Fibroblast of lung (primary cell): ENCODE data around the gene ZC3H12D.

Experiments used
- CTCF ChIP-seq, 2 donors: IDR thresholded peaks in 1 of 2; conservative IDR thresholded peaks in 1 of 2; 1 replicate in 1 of 2; 2 replicates in 1 of 2; pipeline ENCODE4 v1.5.1; 2011 to 2012; ENCODE audit warnings: low read length in 2 of 2, control low read depth in 1 of 2, inconsistent platforms in 1 of 2, low read depth in 1 of 2, mild to moderate bottlenecking in 1 of 2
- EZH2 ChIP-seq: IDR thresholded peaks from 2 replicates; pipeline ENCODE4 v1.5.1; 2012; ENCODE audit warnings: low read length, control low read depth, mild to moderate bottlenecking; ENCODE audit errors: missing control alignments

GRCh38 chr6:149483334-149483725 is 1.5 kb downstream of the ZC3H12D start:
- TF ChIP-seq CTCF (conservative IDR thresholded peaks at IDR 0.05 in 1 of 2, IDR thresholded peaks at IDR 0.05 in 1 of 2; ENCODE audit: low read depth in 1 of 2, low read length in 2 of 2) (no peak), EZH2 (no peak)
